SK-N-SH treated with all-trans-retinoic acid at 6 μM for 48 hours (cell line): ENCODE data around the gene RNF19B.

Source experiments
- ATAC-seq: fragments of 200-7000 bp; cut with Tn5 transposase; 3 replicates; pipeline ENCODE4 v1.9.1; 2020; ENCODE audit warnings: mild to moderate bottlenecking, moderate library complexity
- ARNTL ChIP-seq: fragments of 450-650 bp; formaldehyde crosslinking; IDR thresholded peaks from 2 replicates; pipeline ENCODE4 v1.5.0; 2020; ENCODE audit warnings: low read depth, mild to moderate bottlenecking, moderate library complexity, borderline replicate concordance
- ESRRG ChIP-seq: fragments of 250-450 bp; sonication (Bioruptor Pico); IDR thresholded peaks from 2 replicates; pipeline ENCODE4 v1.6.1; 2021; ENCODE audit warnings: mild to moderate bottlenecking
- GLIS3 ChIP-seq: fragments of 250-450 bp; sonication (Bioruptor Pico); IDR thresholded peaks from 2 replicates; pipeline ENCODE4 v1.5.0; 2020; ENCODE audit warnings: mild to moderate bottlenecking, moderate library complexity
- ISL1 ChIP-seq: fragments of 250-450 bp; sonication (Bioruptor Pico); IDR thresholded peaks from 2 replicates; pipeline ENCODE4 v2.1.2; 2022; ENCODE audit warnings: mild to moderate bottlenecking, moderate library complexity
- OSR1 ChIP-seq: fragments of 250-450 bp; sonication (Bioruptor Pico); IDR thresholded peaks from 2 replicates; pipeline ENCODE4 v1.8.0; 2022; ENCODE audit warnings: moderate library complexity, mild to moderate bottlenecking, inconsistent platforms
- RARB ChIP-seq: fragments of 250-450 bp; sonication (Bioruptor Pico); IDR thresholded peaks from 2 replicates; pipeline ENCODE4 v1.8.0; 2021; ENCODE audit warnings: mild to moderate bottlenecking, moderate library complexity
- SNAI2 ChIP-seq: fragments of 250-450 bp; sonication (Bioruptor Pico); IDR thresholded peaks from 2 replicates; pipeline ENCODE4 v1.5.0; 2020; ENCODE audit warnings: mild to moderate bottlenecking, moderate library complexity
- TCF4 ChIP-seq: fragments of 250-450 bp; sonication (Bioruptor Pico); IDR thresholded peaks from 2 replicates; pipeline ENCODE4 v1.8.0; 2021; ENCODE audit warnings: mild to moderate bottlenecking, moderate library complexity, borderline replicate concordance
- ZC3H10 ChIP-seq: fragments of 250-450 bp; sonication (Bioruptor Pico); IDR thresholded peaks from 2 replicates; pipeline ENCODE4 v1.5.1; 2021; ENCODE audit warnings: mild to moderate bottlenecking, moderate library complexity
- ZFP3 ChIP-seq: fragments of 250-450 bp; sonication (Bioruptor Pico); IDR thresholded peaks from 2 replicates; pipeline ENCODE4 v1.5.0; 2020; ENCODE audit warnings: mild to moderate bottlenecking, moderate library complexity
- ZFP30 ChIP-seq: fragments of 450-650 bp; formaldehyde crosslinking; IDR thresholded peaks from 2 replicates; pipeline ENCODE4 v1.5.0; 2022; ENCODE audit warnings: mild to moderate bottlenecking, moderate library complexity
- ZNF70 ChIP-seq: fragments of 450-650 bp; formaldehyde crosslinking; IDR thresholded peaks from 2 replicates; pipeline ENCODE4 v1.5.0; 2020; ENCODE audit warnings: mild to moderate bottlenecking, moderate library complexity
- ZNF8 ChIP-seq: fragments of 450-650 bp; formaldehyde crosslinking; IDR thresholded peaks from 2 replicates; pipeline ENCODE4 v1.5.0; 2020; ENCODE audit warnings: mild to moderate bottlenecking, moderate library complexity
- TF ChIP-seq, protein P1 (sequence below): fragments of 250-450 bp; sonication (Bioruptor Pico); IDR thresholded peaks from 2 replicates; pipeline ENCODE4 v1.8.0; 2021; ENCODE audit warnings: low read depth, mild to moderate bottlenecking, moderate library complexity, borderline replicate concordance
- TF ChIP-seq, protein P2 (sequence below): fragments of 250-450 bp; sonication (Bioruptor Pico); IDR thresholded peaks from 2 replicates; pipeline ENCODE4 v1.5.1; 2021; ENCODE audit warnings: mild to moderate bottlenecking, moderate library complexity
- TF ChIP-seq, protein P3 (sequence below): fragments of 250-450 bp; sonication (Bioruptor Pico); IDR thresholded peaks from 2 replicates; pipeline ENCODE4 v1.8.0; 2020; ENCODE audit warnings: mild to moderate bottlenecking, moderate library complexity, borderline replicate concordance
- TF ChIP-seq, protein P4 (sequence below): fragments of 250-450 bp; sonication (Bioruptor Pico); IDR thresholded peaks from 2 replicates; pipeline ENCODE4 v1.5.0; 2020; ENCODE audit warnings: mild to moderate bottlenecking, moderate library complexity
- TF ChIP-seq, protein P5 (sequence below): fragments of 250-450 bp; sonication (Bioruptor Pico); IDR thresholded peaks from 2 replicates; pipeline ENCODE4 v1.5.1; 2020; ENCODE audit warnings: low read depth, mild to moderate bottlenecking, moderate library complexity

The RNF19B gene

DNA sequence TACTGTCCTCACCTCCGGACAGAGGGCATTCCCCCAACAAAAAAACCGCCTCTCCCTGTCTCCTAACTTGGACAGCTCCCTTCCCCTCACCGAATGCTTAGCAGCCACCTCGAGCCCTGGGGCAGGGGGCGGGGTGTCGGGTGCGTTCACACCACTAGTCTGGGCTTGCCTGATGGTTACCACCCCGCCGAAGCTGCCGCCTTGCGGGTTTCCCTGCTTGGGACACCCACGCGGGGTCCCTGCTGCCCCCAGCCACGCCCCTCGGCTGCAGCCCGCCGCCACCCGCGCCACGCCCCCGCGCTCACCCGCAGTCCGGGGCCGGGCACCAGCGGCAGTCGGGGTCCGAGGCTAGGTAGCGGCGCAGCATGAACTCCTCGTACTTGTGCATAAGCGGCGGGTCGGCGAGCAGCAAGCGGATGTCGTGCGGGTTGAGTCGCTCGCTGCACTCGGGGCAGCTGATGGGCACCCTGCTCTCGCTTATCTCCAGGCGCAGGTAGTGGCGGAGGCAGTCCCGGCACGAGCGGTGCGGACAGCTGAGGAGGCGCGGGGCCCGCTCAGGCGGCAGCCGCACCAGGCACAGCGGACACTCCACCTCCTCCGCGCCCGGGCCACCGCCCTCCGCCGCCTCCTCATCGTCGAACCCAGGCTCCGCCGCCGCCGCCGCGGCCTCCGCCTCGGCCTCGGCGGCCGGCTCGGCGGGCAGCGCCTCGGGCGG, 706 bp downstream of the RNF19B start:
- TF ChIP-seq, protein P1, sequence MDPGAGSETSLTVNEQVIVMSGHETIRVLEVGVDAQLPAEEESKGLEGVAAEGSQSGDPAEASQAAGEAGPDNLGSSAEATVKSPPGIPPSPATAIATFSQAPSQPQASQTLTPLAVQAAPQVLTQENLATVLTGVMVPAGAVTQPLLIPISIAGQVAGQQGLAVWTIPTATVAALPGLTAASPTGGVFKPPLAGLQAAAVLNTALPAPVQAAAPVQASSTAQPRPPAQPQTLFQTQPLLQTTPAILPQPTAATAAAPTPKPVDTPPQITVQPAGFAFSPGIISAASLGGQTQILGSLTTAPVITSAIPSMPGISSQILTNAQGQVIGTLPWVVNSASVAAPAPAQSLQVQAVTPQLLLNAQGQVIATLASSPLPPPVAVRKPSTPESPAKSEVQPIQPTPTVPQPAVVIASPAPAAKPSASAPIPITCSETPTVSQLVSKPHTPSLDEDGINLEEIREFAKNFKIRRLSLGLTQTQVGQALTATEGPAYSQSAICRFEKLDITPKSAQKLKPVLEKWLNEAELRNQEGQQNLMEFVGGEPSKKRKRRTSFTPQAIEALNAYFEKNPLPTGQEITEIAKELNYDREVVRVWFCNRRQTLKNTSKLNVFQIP (CRISPR knock-in tag), result no peak
- TF ChIP-seq TCF4 (CRISPR knock-in tag), result no peak
- TF ChIP-seq RARB (CRISPR knock-in tag), result no peak
- no peak for TF ChIP-seq SNAI2 (CRISPR knock-in tag)
- TF ChIP-seq ZFP3, result no peak
- TF ChIP-seq, protein P2, sequence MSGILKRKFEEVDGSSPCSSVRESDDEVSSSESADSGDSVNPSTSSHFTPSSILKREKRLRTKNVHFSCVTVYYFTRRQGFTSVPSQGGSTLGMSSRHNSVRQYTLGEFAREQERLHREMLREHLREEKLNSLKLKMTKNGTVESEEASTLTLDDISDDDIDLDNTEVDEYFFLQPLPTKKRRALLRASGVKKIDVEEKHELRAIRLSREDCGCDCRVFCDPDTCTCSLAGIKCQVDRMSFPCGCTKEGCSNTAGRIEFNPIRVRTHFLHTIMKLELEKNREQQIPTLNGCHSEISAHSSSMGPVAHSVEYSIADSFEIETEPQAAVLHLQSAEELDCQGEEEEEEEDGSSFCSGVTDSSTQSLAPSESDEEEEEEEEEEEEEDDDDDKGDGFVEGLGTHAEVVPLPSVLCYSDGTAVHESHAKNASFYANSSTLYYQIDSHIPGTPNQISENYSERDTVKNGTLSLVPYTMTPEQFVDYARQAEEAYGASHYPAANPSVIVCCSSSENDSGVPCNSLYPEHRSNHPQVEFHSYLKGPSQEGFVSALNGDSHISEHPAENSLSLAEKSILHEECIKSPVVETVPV (CRISPR knock-in tag), result no peak
- no peak for TF ChIP-seq OSR1
- no peak for TF ChIP-seq ZC3H10 (CRISPR knock-in tag)
- ATAC-seq, result peak; percentile 37

DNA sequence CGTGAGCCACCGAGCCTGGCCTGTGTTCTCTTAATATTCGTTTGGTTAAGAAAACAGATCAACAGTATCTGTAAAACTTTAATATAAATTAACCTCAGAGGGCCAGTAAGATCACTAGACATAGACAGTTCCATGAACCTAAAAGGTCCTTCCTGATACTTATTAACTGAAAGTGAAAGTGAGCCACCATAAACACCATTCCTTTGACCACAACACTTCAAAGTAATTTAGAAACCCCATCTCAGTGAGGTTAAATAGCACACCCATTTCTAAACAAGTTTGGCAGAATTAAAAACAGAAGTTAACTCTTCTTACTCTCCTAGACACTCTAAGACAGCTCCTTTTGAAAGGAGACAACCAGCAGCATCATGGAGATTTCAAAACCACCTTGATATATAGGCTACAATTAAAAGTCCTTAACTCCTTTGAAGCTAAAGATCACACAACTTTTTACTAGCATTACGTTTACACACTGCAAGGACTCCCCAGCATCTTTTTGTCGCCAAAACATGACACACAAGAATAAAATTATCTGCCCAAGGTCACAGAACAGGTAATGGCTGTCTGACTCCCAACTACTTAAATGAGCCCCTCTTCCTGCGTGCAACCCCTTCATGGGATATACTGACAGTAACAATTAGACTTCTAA, 2.2 kb downstream of the RNF19B start:
- TF ChIP-seq ZFP30 (CRISPR knock-in tag) (no peak), ISL1 (CRISPR knock-in tag) (no peak), ARNTL (CRISPR knock-in tag) (no peak), GLIS3 (no peak), ZNF8 (CRISPR knock-in tag) (no peak), ESRRG (CRISPR knock-in tag) (no peak), TCF4 (CRISPR knock-in tag) (no peak)
- TF ChIP-seq, protein P3, sequence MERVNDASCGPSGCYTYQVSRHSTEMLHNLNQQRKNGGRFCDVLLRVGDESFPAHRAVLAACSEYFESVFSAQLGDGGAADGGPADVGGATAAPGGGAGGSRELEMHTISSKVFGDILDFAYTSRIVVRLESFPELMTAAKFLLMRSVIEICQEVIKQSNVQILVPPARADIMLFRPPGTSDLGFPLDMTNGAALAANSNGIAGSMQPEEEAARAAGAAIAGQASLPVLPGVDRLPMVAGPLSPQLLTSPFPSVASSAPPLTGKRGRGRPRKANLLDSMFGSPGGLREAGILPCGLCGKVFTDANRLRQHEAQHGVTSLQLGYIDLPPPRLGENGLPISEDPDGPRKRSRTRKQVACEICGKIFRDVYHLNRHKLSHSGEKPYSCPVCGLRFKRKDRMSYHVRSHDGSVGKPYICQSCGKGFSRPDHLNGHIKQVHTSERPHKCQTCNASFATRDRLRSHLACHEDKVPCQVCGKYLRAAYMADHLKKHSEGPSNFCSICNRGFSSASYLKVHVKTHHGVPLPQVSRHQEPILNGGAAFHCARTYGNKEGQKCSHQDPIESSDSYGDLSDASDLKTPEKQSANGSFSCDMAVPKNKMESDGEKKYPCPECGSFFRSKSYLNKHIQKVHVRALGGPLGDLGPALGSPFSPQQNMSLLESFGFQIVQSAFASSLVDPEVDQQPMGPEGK (CRISPR knock-in tag), result no peak
- TF ChIP-seq, protein P2 (CRISPR knock-in tag), result no peak
- TF ChIP-seq, all 23 proteins: peak for 0
- ATAC-seq, result no peak

DNA sequence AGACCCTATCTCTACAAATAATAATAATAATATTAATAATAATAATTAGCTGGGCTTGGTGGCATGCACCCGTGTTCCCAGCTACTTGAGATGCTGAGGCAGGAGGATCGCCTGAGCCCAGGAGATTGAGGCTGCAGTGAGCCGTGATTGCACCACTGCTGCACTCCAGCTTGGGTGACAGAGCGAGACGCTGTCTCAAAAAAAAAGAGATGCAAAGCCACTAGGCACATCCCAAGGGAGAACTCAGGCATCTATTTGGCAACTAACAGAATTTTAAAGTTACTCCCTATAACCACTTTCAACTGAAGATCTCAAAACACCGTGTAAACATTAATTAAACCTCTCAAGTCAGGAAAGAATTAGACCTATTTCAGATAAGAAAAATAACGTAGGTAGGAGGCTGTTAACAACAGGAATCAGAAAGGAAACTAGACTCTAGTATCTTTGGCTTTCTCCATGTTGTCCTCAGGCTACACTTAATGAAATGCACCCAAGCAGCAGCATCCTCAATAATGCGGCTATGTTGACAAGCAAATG, 3.7 kb downstream of the RNF19B start:
- TF ChIP-seq ZFP30 (CRISPR knock-in tag) (no peak), ARNTL (CRISPR knock-in tag) (no peak), ISL1 (CRISPR knock-in tag) (no peak), ZNF70 (CRISPR knock-in tag) (no peak), ZNF8 (CRISPR knock-in tag) (no peak), ESRRG (CRISPR knock-in tag) (no peak), OSR1 (no peak), GLIS3 (no peak)
- TF ChIP-seq, protein P4, sequence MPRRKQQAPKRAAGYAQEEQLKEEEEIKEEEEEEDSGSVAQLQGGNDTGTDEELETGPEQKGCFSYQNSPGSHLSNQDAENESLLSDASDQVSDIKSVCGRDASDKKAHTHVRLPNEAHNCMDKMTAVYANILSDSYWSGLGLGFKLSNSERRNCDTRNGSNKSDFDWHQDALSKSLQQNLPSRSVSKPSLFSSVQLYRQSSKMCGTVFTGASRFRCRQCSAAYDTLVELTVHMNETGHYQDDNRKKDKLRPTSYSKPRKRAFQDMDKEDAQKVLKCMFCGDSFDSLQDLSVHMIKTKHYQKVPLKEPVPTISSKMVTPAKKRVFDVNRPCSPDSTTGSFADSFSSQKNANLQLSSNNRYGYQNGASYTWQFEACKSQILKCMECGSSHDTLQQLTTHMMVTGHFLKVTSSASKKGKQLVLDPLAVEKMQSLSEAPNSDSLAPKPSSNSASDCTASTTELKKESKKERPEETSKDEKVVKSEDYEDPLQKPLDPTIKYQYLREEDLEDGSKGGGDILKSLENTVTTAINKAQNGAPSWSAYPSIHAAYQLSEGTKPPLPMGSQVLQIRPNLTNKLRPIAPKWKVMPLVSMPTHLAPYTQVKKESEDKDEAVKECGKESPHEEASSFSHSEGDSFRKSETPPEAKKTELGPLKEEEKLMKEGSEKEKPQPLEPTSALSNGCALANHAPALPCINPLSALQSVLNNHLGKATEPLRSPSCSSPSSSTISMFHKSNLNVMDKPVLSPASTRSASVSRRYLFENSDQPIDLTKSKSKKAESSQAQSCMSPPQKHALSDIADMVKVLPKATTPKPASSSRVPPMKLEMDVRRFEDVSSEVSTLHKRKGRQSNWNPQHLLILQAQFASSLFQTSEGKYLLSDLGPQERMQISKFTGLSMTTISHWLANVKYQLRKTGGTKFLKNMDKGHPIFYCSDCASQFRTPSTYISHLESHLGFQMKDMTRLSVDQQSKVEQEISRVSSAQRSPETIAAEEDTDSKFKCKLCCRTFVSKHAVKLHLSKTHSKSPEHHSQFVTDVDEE, result no peak
- TF ChIP-seq, protein P5, sequence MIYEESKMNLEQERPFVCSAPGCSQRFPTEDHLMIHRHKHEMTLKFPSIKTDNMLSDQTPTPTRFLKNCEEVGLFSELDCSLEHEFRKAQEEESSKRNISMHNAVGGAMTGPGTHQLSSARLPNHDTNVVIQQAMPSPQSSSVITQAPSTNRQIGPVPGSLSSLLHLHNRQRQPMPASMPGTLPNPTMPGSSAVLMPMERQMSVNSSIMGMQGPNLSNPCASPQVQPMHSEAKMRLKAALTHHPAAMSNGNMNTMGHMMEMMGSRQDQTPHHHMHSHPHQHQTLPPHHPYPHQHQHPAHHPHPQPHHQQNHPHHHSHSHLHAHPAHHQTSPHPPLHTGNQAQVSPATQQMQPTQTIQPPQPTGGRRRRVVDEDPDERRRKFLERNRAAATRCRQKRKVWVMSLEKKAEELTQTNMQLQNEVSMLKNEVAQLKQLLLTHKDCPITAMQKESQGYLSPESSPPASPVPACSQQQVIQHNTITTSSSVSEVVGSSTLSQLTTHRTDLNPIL (CRISPR knock-in tag), result no peak
- no peak for ATAC-seq
